GM23248 (cell line): Measurements from ENCODE around the gene ADAMTS14.

Experiments
- EZH2 ChIP-seq: fragments of 200-600 bp; sonication (generic); IDR thresholded peaks from 2 replicates; pipeline ENCODE4 v1.6.1; 2018; ENCODE audit warnings: antibody characterized with exemption, mild to moderate bottlenecking; ENCODE audit not compliant: insufficient read depth, poor library complexity, severe bottlenecking
- EZH2phosphoT487 ChIP-seq: fragments of 200-600 bp; sonication (generic); IDR thresholded peaks from 2 replicates; pipeline ENCODE4 v1.6.1; 2018; ENCODE audit warnings: antibody characterized with exemption, moderate library complexity, mild to moderate bottlenecking, low read depth; ENCODE audit not compliant: insufficient read depth

DNA sequence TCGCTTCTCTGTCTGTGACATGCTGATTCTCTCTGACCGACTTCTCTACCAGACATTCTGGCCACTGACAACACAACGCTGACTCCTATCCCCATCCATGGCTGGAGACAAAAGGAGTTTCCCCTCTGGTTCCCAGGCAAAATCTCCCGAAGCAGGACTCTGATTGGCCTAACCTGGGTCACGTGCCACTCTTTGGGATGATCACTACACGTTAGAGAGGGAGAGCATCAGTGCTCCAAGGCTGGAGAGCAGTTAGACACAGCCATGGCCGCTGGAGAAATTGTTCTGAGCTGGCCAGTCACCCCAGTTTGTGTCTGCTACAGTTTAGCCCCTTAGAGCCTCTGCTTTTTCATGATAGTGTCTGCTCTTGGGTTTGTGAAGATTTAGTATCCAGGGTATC lies 38.9 kb downstream of the ADAMTS14 start:
- TF ChIP-seq EZH2phosphoT487 = no peak
- no peak for TF ChIP-seq EZH2
